ENCODE measurements around the gene TNFRSF8.
"Not testable (repeated sequence)": the region's sequence is repeated elsewhere in the genome, so short reads cannot be mapped to it uniquely, and the experiment has no call there.

The TNFRSF8 gene

DNA sequence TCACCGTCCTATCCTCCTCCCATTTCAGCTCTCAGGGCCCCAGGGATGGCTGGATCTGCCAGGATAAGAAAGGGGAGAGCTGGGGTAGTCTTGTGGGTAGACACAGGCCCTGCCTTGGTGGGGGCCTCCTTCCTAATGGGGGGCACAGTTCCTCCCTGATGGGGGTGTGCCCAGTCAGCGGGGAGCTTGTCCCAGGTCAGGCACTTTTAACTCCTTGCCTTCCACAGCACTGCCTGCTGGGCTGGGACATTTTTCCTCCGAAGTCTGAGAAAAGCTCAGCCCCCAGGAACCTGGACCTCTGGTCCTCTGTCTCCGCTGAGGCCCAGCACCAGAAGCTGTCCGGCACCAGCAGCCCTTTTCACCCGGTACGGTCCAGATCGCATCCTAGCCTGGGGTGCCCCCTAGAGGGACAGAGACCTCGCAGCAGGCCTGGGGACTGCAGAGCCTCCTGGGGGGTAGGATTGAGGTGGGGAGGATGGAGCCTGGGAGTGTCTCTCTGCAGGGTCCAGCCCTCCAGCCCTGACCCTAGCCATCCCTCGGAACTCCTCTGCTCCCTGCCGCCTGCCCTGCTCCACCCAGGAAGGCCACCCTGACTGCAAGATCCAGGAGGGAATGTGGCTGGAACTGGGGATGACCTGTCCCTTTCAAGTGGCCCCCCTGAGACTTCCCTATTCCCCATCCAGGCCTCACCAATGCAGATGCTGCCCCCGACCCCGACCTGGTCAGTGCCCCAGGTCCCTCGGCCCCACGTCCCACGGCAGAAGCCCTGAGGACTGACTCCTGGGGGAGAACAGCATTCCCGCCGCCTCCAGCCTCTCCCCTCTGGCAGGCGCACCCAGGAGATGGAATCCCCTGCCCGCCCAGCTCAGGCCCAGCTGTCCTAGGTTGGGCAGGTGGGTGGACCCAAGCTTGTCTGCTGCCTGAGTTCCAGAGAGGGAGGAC, 31.8 kb upstream of the TNFRSF8 start:
- H2AFZ ChIP-seq (ENCODE audit: low read length) = no peak overlapping the region
- H3K9me2 ChIP-seq (ENCODE audit: low read depth, low read length) = no peaks in the 10 kb centered on the region
- H3K27me3 ChIP-seq (ENCODE audit: insufficient read depth, low read length) = no peaks in the 10 kb centered on the region
- no peak overlapping the region for H3K9ac ChIP-seq (ENCODE audit: low read length)
- no peaks in the 10 kb centered on the region for H4K20me1 ChIP-seq (ENCODE audit: insufficient read depth, low read length)
- no peak overlapping the region for H3K27ac ChIP-seq (ENCODE audit: low read depth, low read length, poor library complexity, severe bottlenecking)
- H3K36me3 ChIP-seq (ENCODE audit: insufficient read depth, low read length) = peaks cover 28% of the 10 kb centered on the region
- H3F3A ChIP-seq (ENCODE audit: insufficient read depth, low read length) = no peaks in the 10 kb centered on the region
- no peak overlapping the region for H3K4me3 ChIP-seq (ENCODE audit: low read depth, low read length, poor library complexity, severe bottlenecking)
- H3K79me2 ChIP-seq (ENCODE audit: insufficient read depth, low read length) = no peaks in the 10 kb centered on the region
- no peaks in the 10 kb centered on the region for H3K9me3 ChIP-seq (ENCODE audit: low read length)
- no peak overlapping the region for H3K4me2 ChIP-seq (ENCODE audit: low read length)
- TF ChIP-seq EZH2 (IDR thresholded peaks at IDR 0.05; ENCODE audit: borderline replicate concordance, low read length) = no peak
- TF ChIP-seq, protein P1, sequence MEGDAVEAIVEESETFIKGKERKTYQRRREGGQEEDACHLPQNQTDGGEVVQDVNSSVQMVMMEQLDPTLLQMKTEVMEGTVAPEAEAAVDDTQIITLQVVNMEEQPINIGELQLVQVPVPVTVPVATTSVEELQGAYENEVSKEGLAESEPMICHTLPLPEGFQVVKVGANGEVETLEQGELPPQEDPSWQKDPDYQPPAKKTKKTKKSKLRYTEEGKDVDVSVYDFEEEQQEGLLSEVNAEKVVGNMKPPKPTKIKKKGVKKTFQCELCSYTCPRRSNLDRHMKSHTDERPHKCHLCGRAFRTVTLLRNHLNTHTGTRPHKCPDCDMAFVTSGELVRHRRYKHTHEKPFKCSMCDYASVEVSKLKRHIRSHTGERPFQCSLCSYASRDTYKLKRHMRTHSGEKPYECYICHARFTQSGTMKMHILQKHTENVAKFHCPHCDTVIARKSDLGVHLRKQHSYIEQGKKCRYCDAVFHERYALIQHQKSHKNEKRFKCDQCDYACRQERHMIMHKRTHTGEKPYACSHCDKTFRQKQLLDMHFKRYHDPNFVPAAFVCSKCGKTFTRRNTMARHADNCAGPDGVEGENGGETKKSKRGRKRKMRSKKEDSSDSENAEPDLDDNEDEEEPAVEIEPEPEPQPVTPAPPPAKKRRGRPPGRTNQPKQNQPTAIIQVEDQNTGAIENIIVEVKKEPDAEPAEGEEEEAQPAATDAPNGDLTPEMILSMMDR (IDR thresholded peaks at IDR 0.05; ENCODE audit: low read length) = peak; percentile 70
- H3K4me1 ChIP-seq (ENCODE audit: insufficient read depth, low read length, severe bottlenecking) = no peaks in the 10 kb centered on the region

DNA sequence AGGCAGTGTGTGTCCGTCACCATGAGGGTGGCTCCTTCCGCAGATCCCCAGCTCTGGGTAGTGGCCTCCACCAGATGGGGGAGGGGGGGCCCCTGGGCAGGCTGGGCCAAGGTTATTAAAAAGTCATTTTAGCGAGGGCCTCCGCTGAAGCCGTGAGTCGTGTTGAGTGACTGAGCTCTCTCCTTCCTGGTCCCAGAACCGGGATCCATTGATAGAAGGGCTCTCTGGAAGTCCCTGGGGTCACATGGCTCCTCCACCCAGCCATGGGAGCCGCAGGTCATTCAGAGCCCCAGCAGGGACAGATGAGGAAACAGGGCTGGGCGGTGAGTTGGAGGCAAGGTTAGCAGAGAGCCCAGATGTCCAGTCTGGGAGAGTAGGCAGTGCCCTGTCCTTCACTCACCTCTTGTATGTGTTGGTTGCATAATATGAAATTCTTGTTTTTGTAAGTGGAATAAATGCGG, 30.9 kb upstream of the TNFRSF8 start:
- Histone ChIP-seq H3K9ac (ENCODE audit: low read length) (no peak overlapping the region), H3K4me1 (ENCODE audit: insufficient read depth, low read length, severe bottlenecking) (no peaks in the 10 kb centered on the region), H3K4me2 (ENCODE audit: low read length) (no peak overlapping the region), H3K79me2 (ENCODE audit: insufficient read depth, low read length) (no peaks in the 10 kb centered on the region), H4K20me1 (ENCODE audit: insufficient read depth, low read length) (no peaks in the 10 kb centered on the region), H3K27ac (ENCODE audit: low read depth, low read length, poor library complexity, severe bottlenecking) (no peak overlapping the region), H3K27me3 (ENCODE audit: insufficient read depth, low read length) (no peaks in the 10 kb centered on the region), H3K36me3 (ENCODE audit: insufficient read depth, low read length) (peaks cover 24% of the 10 kb centered on the region), H2AFZ (ENCODE audit: low read length) (no peak overlapping the region), H3K9me3 (ENCODE audit: low read length) (no peaks in the 10 kb centered on the region), H3F3A (ENCODE audit: insufficient read depth, low read length) (no peaks in the 10 kb centered on the region), H3K9me2 (ENCODE audit: low read depth, low read length) (no peaks in the 10 kb centered on the region), H3K4me3 (ENCODE audit: low read depth, low read length, poor library complexity, severe bottlenecking) (no peak overlapping the region)
- no peak for TF ChIP-seq EZH2 (IDR thresholded peaks at IDR 0.05; ENCODE audit: borderline replicate concordance, low read length)
- TF ChIP-seq, protein P1 (IDR thresholded peaks at IDR 0.05; ENCODE audit: low read length) = no peak

DNA sequence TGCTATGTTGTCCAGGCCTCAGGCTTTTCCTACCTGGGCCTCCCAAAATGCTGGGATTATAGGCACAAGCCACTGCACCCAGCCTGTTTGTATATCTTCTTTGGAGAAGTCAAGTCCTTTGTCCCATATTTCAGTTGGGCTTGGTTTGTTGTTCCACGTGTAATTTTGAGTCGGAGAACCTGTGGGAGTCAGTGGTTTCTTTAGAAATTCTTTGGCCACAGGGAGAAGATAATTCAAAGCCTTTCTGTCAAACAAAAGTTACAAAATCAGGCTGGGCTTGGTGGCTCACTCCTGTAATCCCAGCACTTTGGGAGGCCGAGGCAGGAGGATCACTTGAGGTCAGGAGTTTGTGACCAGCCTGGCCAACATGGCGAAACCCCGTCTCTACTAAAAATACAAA, 29.7 kb upstream of the TNFRSF8 start:
- not testable (repeated sequence) for H3F3A ChIP-seq (ENCODE audit: insufficient read depth, low read length); H3K9ac ChIP-seq (ENCODE audit: low read length); H3K27ac ChIP-seq (ENCODE audit: low read depth, low read length, poor library complexity, severe bottlenecking); H3K4me1 ChIP-seq (ENCODE audit: insufficient read depth, low read length, severe bottlenecking); H3K4me2 ChIP-seq (ENCODE audit: low read length); H3K9me2 ChIP-seq (ENCODE audit: low read depth, low read length); H3K9me3 ChIP-seq (ENCODE audit: low read length); H2AFZ ChIP-seq (ENCODE audit: low read length); H4K20me1 ChIP-seq (ENCODE audit: insufficient read depth, low read length); H3K79me2 ChIP-seq (ENCODE audit: insufficient read depth, low read length); H3K27me3 ChIP-seq (ENCODE audit: insufficient read depth, low read length); H3K4me3 ChIP-seq (ENCODE audit: low read depth, low read length, poor library complexity, severe bottlenecking)
- H3K36me3 ChIP-seq (ENCODE audit: insufficient read depth, low read length) = peaks cover 24% of the 10 kb centered on the region
